GM12878 (cell line): ENCODE measurements around the gene LEMD1. TPM values are rescaled to one million over a fixed set of nuclear protein-coding genes. Genes with fewer than 3 reads are reported as not detected.

Experiments used
- ATAC-seq: fragments of 200-7000 bp; cut with Tn5 transposase; 3 replicates; pipeline ENCODE4 v1.9.1; 2020; ENCODE audit warnings: mild to moderate bottlenecking, moderate library complexity
- BruUV-seq: library from RNA; stranded (reverse); fragments of 400-500 nt; replicated peaks from 2 replicates; lab custom pipeline; 2021; lab: Mats Ljungman, UMichigan
- CTCF ChIA-PET: fragments of 300-600 bp; sonication (Branson Sonifier 250); formaldehyde crosslinking; extraction: SDS; loops from one replicate; lab custom pipeline; 2021; ENCODE audit warnings: inconsistent platforms; lab: Yijun Ruan, JAX
- POLR2A ChIA-PET: fragments of 350-600 bp; formaldehyde crosslinking; extraction: SDS; loops from one replicate; lab custom pipeline; 2021; ENCODE audit warnings: inconsistent platforms; lab: Charles Lee
- RAD21 ChIA-PET: fragments of 300-600 bp; sonication (Branson Sonifier 250); formaldehyde crosslinking; loops from one replicate; lab custom pipeline; 2023; ENCODE audit warnings: antibody characterized with exemption; ENCODE audit not compliant: unreplicated experiment; lab: Charles Lee
- SMC1A ChIA-PET: fragments of 300-600 bp; sonication (Branson Sonifier 250); formaldehyde crosslinking; loops from one replicate; lab custom pipeline; 2023; ENCODE audit not compliant: unreplicated experiment, uncharacterized antibody; lab: Charles Lee
- DNase-seq: peaks from one replicate; pipeline ENCODE4 v3.0.0-alpha.2; 2011; ENCODE audit warnings: low read depth, low spot score
- FAIRE-seq: peaks from 3 replicates; lab custom pipeline; 2011; peaks lifted over from hg19 to GRCh38; lab: Jason Lieb, UNC
- H2AFZ ChIP-seq: 2 replicates; pipeline ENCODE4 v1.6.0; 2011; ENCODE audit warnings: low read depth, low read length, control low read depth; ENCODE audit not compliant: control insufficient read depth
- H3K27ac ChIP-seq: 2 replicates; pipeline ENCODE4 v1.5.1; 2011; ENCODE audit warnings: control low read depth; ENCODE audit not compliant: control insufficient read depth, insufficient read depth
- H3K27me3 ChIP-seq, 2 experiments: replicated peaks in 1 of 2; 2 replicates each; pipeline versions ENCODE4 v1.6.0 to v1.6.1; 2011; ENCODE audit warnings: low read length in 1 of 2; ENCODE audit not compliant: control insufficient read depth in 2 of 2, insufficient read depth in 2 of 2
- H3K36me3 ChIP-seq, 2 experiments: 2 replicates each; pipeline ENCODE4 v1.5.1; 2011; ENCODE audit warnings: low read length in 1 of 2; ENCODE audit not compliant: control insufficient read depth in 2 of 2, insufficient read depth in 2 of 2
- H3K4me1 ChIP-seq: 2 replicates; pipeline ENCODE4 v1.6.1; 2011; ENCODE audit warnings: mild to moderate bottlenecking, low read length, moderate library complexity, mixed read lengths; ENCODE audit not compliant: control insufficient read depth, insufficient read depth
- H3K4me2 ChIP-seq: 2 replicates; pipeline ENCODE4 v1.6.0; 2011; ENCODE audit warnings: control low read depth; ENCODE audit not compliant: control insufficient read depth, insufficient read depth
- H3K4me3 ChIP-seq: fragments of 200-600 bp; sonication (generic); 2 replicates; pipeline ENCODE4 v1.5.1; 2016
- H3K79me2 ChIP-seq: 2 replicates; pipeline ENCODE4 v1.6.0; 2011; ENCODE audit warnings: low read length; ENCODE audit not compliant: control insufficient read depth, insufficient read depth
- H3K9ac ChIP-seq: 2 replicates; pipeline ENCODE4 v1.8.0; 2011; ENCODE audit warnings: low read length, control low read depth, mixed read lengths; ENCODE audit not compliant: control insufficient read depth, insufficient read depth
- H3K9me3 ChIP-seq: replicated peaks from 3 replicates; pipeline ENCODE4 v1.5.1; 2011; ENCODE audit warnings: mild to moderate bottlenecking, low read length; ENCODE audit not compliant: control insufficient read depth, insufficient read depth
- H4K20me1 ChIP-seq: 2 replicates; pipeline ENCODE4 v1.6.0; 2011; ENCODE audit not compliant: control insufficient read depth, insufficient read depth
- CREM ChIP-seq: IDR thresholded peaks from 2 replicates; pipeline ENCODE4 v1.6.1; 2014; ENCODE audit warnings: antibody characterized with exemption, low read depth
- IKZF2 ChIP-seq, 2 experiments: fragments of 450-650 bp; IDR thresholded peaks; 2 replicates each; pipeline ENCODE4 v1.6.1; 2017; ENCODE audit warnings: mild to moderate bottlenecking in 2 of 2, moderate library complexity in 2 of 2
- IRF4 ChIP-seq: IDR thresholded peaks from 2 replicates; pipeline ENCODE4 v1.6.1; 2011; ENCODE audit warnings: low read depth, low read length
- PKNOX1 ChIP-seq: fragments of 450-650 bp; IDR thresholded peaks from 2 replicates; pipeline ENCODE4 v1.6.1; 2016; ENCODE audit warnings: mild to moderate bottlenecking
- RAD21 ChIP-seq: IDR thresholded peaks from 2 replicates; pipeline ENCODE4 v1.6.1; 2011; ENCODE audit warnings: mild to moderate bottlenecking, low read depth, low read length, moderate library complexity; ENCODE audit not compliant: insufficient read depth
- RCOR1 ChIP-seq: conservative IDR thresholded peaks from 2 replicates; pipeline ENCODE4 v1.6.1; 2012; ENCODE audit warnings: low read depth, low read length, improper control_type of control experiment
- RFX5 ChIP-seq: IDR thresholded peaks from 2 replicates; pipeline ENCODE4 v1.6.1; 2011; ENCODE audit warnings: low read depth, low read length, improper control_type of control experiment
- SUPT20H ChIP-seq: IDR thresholded peaks from 2 replicates; pipeline ENCODE4 v1.6.1; 2011; ENCODE audit warnings: low read depth, mild to moderate bottlenecking, low read length, moderate library complexity, borderline replicate concordance; ENCODE audit not compliant: control insufficient read depth
- ZBTB11 ChIP-seq: fragments of 450-650 bp; formaldehyde crosslinking; IDR thresholded peaks from 2 replicates; pipeline ENCODE4 v1.5.0; 2022; ENCODE audit warnings: mild to moderate bottlenecking, missing genetic modification characterization
- ZNF592 ChIP-seq: fragments of 450-650 bp; IDR thresholded peaks from 2 replicates; pipeline ENCODE4 v1.6.1; 2017; ENCODE audit warnings: mild to moderate bottlenecking, moderate library complexity
- WGBS: methylation state at CpG from one replicate; pipeline ENCODE4 v1.1.6; 2016; ENCODE audit warnings: low lambda C conversion rate; ENCODE audit not compliant: insufficient replicate concordance, insufficient coverage; ENCODE audit errors: missing lambda C conversion rate; 5-methylcytosine and 5-hydroxymethylcytosine counted together
- in situ Hi-C: fragments of 300-500 bp; cut with MboI; formaldehyde crosslinking; loops from 9 replicates; pipeline ENCODE4 v1.14.3; 2018; ENCODE audit warnings: mixed read lengths
- intact Hi-C: fragments of 100-400 bp; cut with micrococcal nuclease; formaldehyde crosslinking; loops from one replicate; pipeline ENCODE4 v1.14.2; 2022; ENCODE audit not compliant: unreplicated experiment
- polyA plus RNA-seq, 11 experiments: library from polyadenylated mRNA; depleted of rRNA in 4 of 11; unstranded in 6 of 11; stranded (reverse) in 5 of 11; fragments of >200 nt; fragmentation: Nextera tagmentation in 4 of 11; fragmentation: Illumina TruSeq in 1 of 11; extraction: Ambion mirVana in 4 of 11; extraction: Trizol in 1 of 11; gene quantifications; 1 replicate in 1 of 11; 2 replicates in 10 of 11; pipeline versions ENCODE4 v1.2.1 to v1.2.3, GENCODE V29; 2011 to 2016; ENCODE audit warnings: inconsistent platforms in 2 of 11, missing spikeins in 2 of 11, low read depth in 1 of 11
- total RNA-seq, 4 experiments: library from RNA; depleted of rRNA in 3 of 4; stranded (reverse); fragments of >200 nt in 3 of 4; fragmentation: Illumina TruSeq in 1 of 4; extraction: Trizol in 1 of 4; gene quantifications; 2 replicates each; pipeline versions ENCODE4 v1.2.1 to v1.2.3, GENCODE V29; 2013 to 2021

Gene LEMD1
- total and polyA plus RNA-seq, 10 of the 15 experiments (the other 5 are each of a cell fraction or from before 2014, with no cell fraction given) = 0.19 to 1.2 (median 0.26) TPM; not detected in 7

- Histone ChIP-seq H2AFZ (no peak overlapping the region), H3K9ac (no peak overlapping the region), H4K20me1 (no peaks in the 10 kb centered on the region; the same call in 1 of the 2 replicates), H3K4me1 (no peaks in the 10 kb centered on the region), H3K79me2 (no peaks in the 10 kb centered on the region), H3K9me3 (no peaks in the 10 kb centered on the region), H3K27me3 (peaks cover 0 to 1% of the 10 kb centered on the region in 2 experiments; a peak in 1 of 4 replicates), H3K4me3 (no peak overlapping the region), H3K27ac (no peak overlapping the region), H3K36me3 (no peaks in the 10 kb centered on the region), H3K4me2 (no peak overlapping the region)
- DNase-seq (no peak), FAIRE-seq (no peak), ATAC-seq (no peak)
- intact Hi-C loops = no loop called here
- RAD21 ChIA-PET = no interaction called here
- POLR2A ChIA-PET = no interaction called here
- 34% methylated on average over 4 of the region's 4 CpGs for WGBS
- CTCF ChIA-PET = interaction anchor here (1.2 to 2.9 kb wide), 3 partner anchors 25 to 124 kb away, joined by 3 to 9 read pairs (median 4); no protein-coding TSS in a partner anchor
- BruUV-seq = no TSS peak
- SMC1A ChIA-PET = no interaction called here
- in situ Hi-C loops = no loop called here
- TF ChIP-seq ZNF592 = no peak
- TF ChIP-seq IRF4 = no peak
- TF ChIP-seq PKNOX1 = no peak
- TF ChIP-seq RCOR1 = no peak
- no peak for TF ChIP-seq IKZF2 (IDR thresholded peaks at IDR 0.05)
- TF ChIP-seq RFX5 = no peak
- TF ChIP-seq ZBTB11 (CRISPR knock-in tag) = no peak
- TF ChIP-seq CREM = no peak
- no peak for TF ChIP-seq RAD21
- TF ChIP-seq SUPT20H = no peak
Observed at GRCh38 chr1:205360891-205361290, 61.0 kb downstream of the LEMD1 start.
